Endothelial cell of umbilical vein (primary cell): ENCODE data around the gene KRTAP10-11. TPM values are rescaled to one million over a fixed set of nuclear protein-coding genes. Genes with fewer than 3 reads are reported as not detected.

ENCODE experiments used
- BruUV-seq: library from RNA; stranded (reverse); fragments of 400-500 nt; replicated peaks from 2 replicates; lab custom pipeline; 2021; lab: Mats Ljungman, UMichigan
- CTCF ChIA-PET: fragments of 300-600, 350-600 bp; sonication (Branson Sonifier 250); formaldehyde crosslinking; loops from one replicate; lab custom pipeline; 2021; ENCODE audit warnings: antibody characterized with exemption, inconsistent platforms; lab: Charles Lee
- POLR2A ChIA-PET: fragments of 300-600, 350-600 bp; sonication (Branson Sonifier 250); formaldehyde crosslinking; loops from one replicate; lab custom pipeline; 2021; ENCODE audit warnings: antibody characterized with exemption, inconsistent platforms; lab: Charles Lee
- DNase-seq: peaks from one replicate; pipeline ENCODE4 v3.0.0-alpha.2; 2011; ENCODE audit warnings: low read depth, low spot score
- FAIRE-seq: peaks from 2 replicates; lab custom pipeline; 2011; peaks lifted over from hg19 to GRCh38; lab: Jason Lieb, UNC
- H2AFZ ChIP-seq: 2 replicates; pipeline ENCODE4 v1.6.0; 2012; ENCODE audit warnings: low read depth, low read length, control low read depth, inconsistent platforms
- H3K27ac ChIP-seq: 2 replicates; pipeline ENCODE4 v1.5.1; 2011; ENCODE audit warnings: low read depth, mild to moderate bottlenecking, control low read depth, low read length, moderate library complexity; ENCODE audit not compliant: insufficient read depth
- H3K27me3 ChIP-seq, 2 experiments: 2 replicates each; pipeline versions ENCODE4 v1.6.0 to v1.6.1; 2011; ENCODE audit warnings: low read length in 2 of 2, mixed read lengths in 1 of 2; ENCODE audit not compliant: control insufficient read depth in 2 of 2, insufficient read depth in 2 of 2
- H3K36me3 ChIP-seq, 2 experiments: 2 replicates in 1 of 2; 3 replicates in 1 of 2; pipeline ENCODE4 v1.5.1; 2011; ENCODE audit warnings: low read length in 2 of 2, mild to moderate bottlenecking in 1 of 2, moderate library complexity in 1 of 2; ENCODE audit not compliant: control insufficient read depth in 2 of 2, insufficient read depth in 2 of 2; ENCODE audit errors: extremely low read depth in 1 of 2
- H3K4me1 ChIP-seq: 3 replicates; pipeline ENCODE4 v1.5.1; 2011; ENCODE audit warnings: mild to moderate bottlenecking, low read length; ENCODE audit not compliant: control insufficient read depth, insufficient read depth; ENCODE audit errors: extremely low read depth
- H3K4me2 ChIP-seq: 2 replicates; pipeline ENCODE4 v1.6.1; 2011; ENCODE audit warnings: low read length, control low read depth, mixed read lengths; ENCODE audit not compliant: insufficient read depth
- H3K4me3 ChIP-seq, 3 experiments: fragments of 200-600 bp in 1 of 3; sonication (generic), shearing (Covaris generic) in 1 of 3; replicated peaks in 1 of 3; 2 replicates each; pipeline ENCODE4 v1.5.1; 2011 to 2016; ENCODE audit warnings: control low read depth in 3 of 3, low read length in 3 of 3, mild to moderate bottlenecking in 2 of 3, inconsistent platforms in 1 of 3, low read depth in 1 of 3, moderate library complexity in 1 of 3; ENCODE audit not compliant: insufficient read depth in 1 of 3
- H3K79me2 ChIP-seq: 2 replicates; pipeline ENCODE4 v1.6.0; 2012; ENCODE audit warnings: low read length, inconsistent platforms; ENCODE audit not compliant: control insufficient read depth, insufficient read depth
- H3K9ac ChIP-seq: replicated peaks from 2 replicates; pipeline ENCODE3; 2011; ENCODE audit warnings: low read length, control low read depth; ENCODE audit not compliant: insufficient read depth; ENCODE audit errors: extremely low read depth
- H3K9me1 ChIP-seq: replicated peaks from 3 replicates; pipeline ENCODE4 v1.6.0; 2011; ENCODE audit warnings: mild to moderate bottlenecking, low read length; ENCODE audit not compliant: control insufficient read depth, insufficient read depth; ENCODE audit errors: extremely low read depth
- H3K9me3 ChIP-seq: replicated peaks from 2 replicates; pipeline ENCODE4 v1.5.1; 2012; ENCODE audit warnings: low read length, inconsistent platforms; ENCODE audit not compliant: control insufficient read depth, insufficient read depth
- H4K20me1 ChIP-seq: replicated peaks from 2 replicates; pipeline ENCODE3; 2011; ENCODE audit warnings: mild to moderate bottlenecking, low read length; ENCODE audit not compliant: control insufficient read depth, insufficient read depth; ENCODE audit errors: extremely low read depth
- EZH2 ChIP-seq: IDR thresholded peaks from 2 replicates; pipeline ENCODE4 v1.6.1; 2012; ENCODE audit warnings: borderline replicate concordance, low read depth, mild to moderate bottlenecking, moderate library complexity, low read length, inconsistent platforms; ENCODE audit not compliant: severe bottlenecking
- FOS ChIP-seq: IDR thresholded peaks from 2 replicates; pipeline ENCODE4 v1.6.1; 2011; ENCODE audit warnings: mild to moderate bottlenecking, low read length, moderate library complexity, borderline replicate concordance; ENCODE audit not compliant: insufficient read depth
- GATA2 ChIP-seq: IDR thresholded peaks from 2 replicates; pipeline ENCODE4 v1.7.0; 2011; ENCODE audit warnings: low read depth, mild to moderate bottlenecking, moderate library complexity, mixed read lengths, low read length; ENCODE audit not compliant: insufficient read length, insufficient read depth
- JUN ChIP-seq: IDR thresholded peaks from 2 replicates; pipeline ENCODE4 v1.6.1; 2011; ENCODE audit warnings: borderline replicate concordance, low read depth; ENCODE audit not compliant: insufficient read length, insufficient read depth
- MYC ChIP-seq: IDR thresholded peaks from one replicate; pipeline ENCODE4 v1.6.1; 2011; ENCODE audit warnings: mild to moderate bottlenecking, low read depth, low read length
- POLR2A ChIP-seq: IDR thresholded peaks from 2 replicates; pipeline ENCODE4 v1.6.1; 2012; ENCODE audit warnings: low read depth, mild to moderate bottlenecking, control low read depth, low read length
- POLR2AphosphoS5 ChIP-seq: IDR thresholded peaks from 2 replicates; pipeline ENCODE4 v1.6.1; 2012; ENCODE audit warnings: low read depth, mild to moderate bottlenecking, control low read depth, low read length, moderate library complexity; ENCODE audit not compliant: insufficient read depth
- dilution Hi-C: fragments of 300-500 bp; cut with MboI; formaldehyde crosslinking; loops from one replicate; pipeline ENCODE4 v1.15.0; 2019; ENCODE audit warnings: low sequenced_read_pairs; ENCODE audit not compliant: extremely low pct_ligation_motif_present
- intact Hi-C: fragments of 100-400 bp; cut with micrococcal nuclease; formaldehyde crosslinking; loops from one replicate; pipeline ENCODE4 v1.10.0; 2022
- polyA plus RNA-seq, 4 experiments: library from polyadenylated mRNA; depleted of rRNA in 3 of 4; stranded (reverse) in 3 of 4; unstranded in 1 of 4; fragments of >200 nt; gene quantifications; 2 replicates each; pipeline versions ENCODE4 v1.2.1 to v1.2.3, GENCODE V29; 2011 to 2012; ENCODE audit warnings: missing spikeins in 1 of 4
- total RNA-seq: library from RNA; stranded (reverse); gene quantifications from 2 replicates; pipeline ENCODE4 v1.2.3, GENCODE V29; 2021
- TF ChIP-seq, protein P1 (sequence below): IDR thresholded peaks from 2 replicates; pipeline ENCODE4 v1.6.1; 2011; ENCODE audit not compliant: insufficient read depth, insufficient read length
- TF ChIP-seq, protein P2 (sequence below), 2 donors: IDR thresholded peaks; 1 replicate in 1 of 2; 2 replicates in 1 of 2; pipeline ENCODE4 v1.5.1; 2011; ENCODE audit warnings: low read length in 2 of 2, mild to moderate bottlenecking in 2 of 2, moderate library complexity in 2 of 2, control low read depth in 1 of 2, inconsistent platforms in 1 of 2, low read depth in 1 of 2; ENCODE audit not compliant: insufficient read depth in 1 of 2; ENCODE audit errors: extremely low read depth in 1 of 2

Gene KRTAP10-11
- total and polyA plus RNA-seq, 2 donors (not counting 3 experiments of a cell fraction or from before 2014, with no cell fraction given) = not detected

DNA sequence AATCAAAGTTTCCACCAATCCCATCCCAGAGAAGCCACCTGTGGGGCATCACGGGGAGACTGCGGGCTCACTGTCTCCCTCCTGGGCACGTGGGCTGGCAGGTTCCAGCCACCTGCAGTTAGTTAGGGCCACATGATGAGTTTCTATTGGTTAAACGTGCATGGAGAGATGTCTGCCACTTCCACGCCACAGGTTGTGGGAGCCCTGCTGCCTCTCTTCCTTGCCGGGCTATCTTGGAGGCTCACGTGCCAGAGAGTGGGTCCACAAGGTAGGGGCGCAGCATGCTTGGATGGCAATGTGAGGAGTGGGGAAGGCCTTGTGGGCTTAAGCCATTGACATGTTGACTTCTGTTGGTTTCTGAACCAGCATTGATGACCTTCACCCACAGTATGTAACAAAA lies 42.3 kb upstream of the KRTAP10-11 start:
- dilution Hi-C loops (no loop called here), intact Hi-C loops (no loop called here)
- H3K4me2 ChIP-seq = no peak overlapping the region
- DNase-seq = no peak
- TF ChIP-seq FOS = no peak
- TF ChIP-seq MYC = no peak
- TF ChIP-seq GATA2 = no peak
- TF ChIP-seq POLR2AphosphoS5 = no peak
- TF ChIP-seq, protein P1, sequence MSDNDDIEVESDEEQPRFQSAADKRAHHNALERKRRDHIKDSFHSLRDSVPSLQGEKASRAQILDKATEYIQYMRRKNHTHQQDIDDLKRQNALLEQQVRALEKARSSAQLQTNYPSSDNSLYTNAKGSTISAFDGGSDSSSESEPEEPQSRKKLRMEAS = no peak
- no peak for TF ChIP-seq EZH2
- TF ChIP-seq JUN = no peak
- TF ChIP-seq, protein P2, sequence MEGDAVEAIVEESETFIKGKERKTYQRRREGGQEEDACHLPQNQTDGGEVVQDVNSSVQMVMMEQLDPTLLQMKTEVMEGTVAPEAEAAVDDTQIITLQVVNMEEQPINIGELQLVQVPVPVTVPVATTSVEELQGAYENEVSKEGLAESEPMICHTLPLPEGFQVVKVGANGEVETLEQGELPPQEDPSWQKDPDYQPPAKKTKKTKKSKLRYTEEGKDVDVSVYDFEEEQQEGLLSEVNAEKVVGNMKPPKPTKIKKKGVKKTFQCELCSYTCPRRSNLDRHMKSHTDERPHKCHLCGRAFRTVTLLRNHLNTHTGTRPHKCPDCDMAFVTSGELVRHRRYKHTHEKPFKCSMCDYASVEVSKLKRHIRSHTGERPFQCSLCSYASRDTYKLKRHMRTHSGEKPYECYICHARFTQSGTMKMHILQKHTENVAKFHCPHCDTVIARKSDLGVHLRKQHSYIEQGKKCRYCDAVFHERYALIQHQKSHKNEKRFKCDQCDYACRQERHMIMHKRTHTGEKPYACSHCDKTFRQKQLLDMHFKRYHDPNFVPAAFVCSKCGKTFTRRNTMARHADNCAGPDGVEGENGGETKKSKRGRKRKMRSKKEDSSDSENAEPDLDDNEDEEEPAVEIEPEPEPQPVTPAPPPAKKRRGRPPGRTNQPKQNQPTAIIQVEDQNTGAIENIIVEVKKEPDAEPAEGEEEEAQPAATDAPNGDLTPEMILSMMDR (IDR thresholded peaks at IDR 0.05; ENCODE audit: extremely low read depth in 1 of 2, insufficient read depth in 1 of 2, low read depth in 1 of 2, low read length in 2 of 2) = no peak
- no peak for TF ChIP-seq POLR2A
- ChIA-PET CTCF (no interaction called here), POLR2A (no interaction called here)
- H2AFZ ChIP-seq = no peak overlapping the region
- H3K9me3 ChIP-seq = no peaks in the 10 kb centered on the region
- no peaks in the 10 kb centered on the region for H3K4me1 ChIP-seq
- H3K9ac ChIP-seq = no peak overlapping the region
- FAIRE-seq = no peak
- H3K27me3 ChIP-seq = peaks cover 1 to 3% of the 10 kb centered on the region in 2 experiments
- H4K20me1 ChIP-seq = no peaks in the 10 kb centered on the region
- H3K9me1 ChIP-seq = no peaks in the 10 kb centered on the region
- BruUV-seq = no TSS peak
- no peak overlapping the region for H3K27ac ChIP-seq
- H3K4me3 ChIP-seq = no peak overlapping the region
- no peaks in the 10 kb centered on the region for H3K79me2 ChIP-seq
- no peaks in the 10 kb centered on the region for H3K36me3 ChIP-seq
